H1 (cell line): ENCODE data around the gene P3H3. TPM values are rescaled to one million over a fixed set of nuclear protein-coding genes. Genes with fewer than 3 reads are reported as not detected.

Experiments
- ASH2L ChIP-seq: fragments of 200-600, 300-600 bp; sonication (generic); IDR thresholded peaks from one replicate; pipeline ENCODE4 v1.7.1; 2017; ENCODE audit warnings: low read length
- CHD7 ChIP-seq: fragments of 300-600 bp; sonication (generic); IDR thresholded peaks from 2 replicates; pipeline ENCODE4 v1.7.1; 2012; ENCODE audit warnings: low read length, moderate library complexity, mild to moderate bottlenecking, inconsistent platforms; ENCODE audit not compliant: insufficient replicate concordance
- FOSL1 ChIP-seq: IDR thresholded peaks from 2 replicates; pipeline ENCODE4 v1.6.1; 2011; ENCODE audit warnings: mild to moderate bottlenecking, low read depth, low read length, moderate library complexity; ENCODE audit not compliant: insufficient read depth
- JUN ChIP-seq: IDR thresholded peaks from 2 replicates; pipeline ENCODE4 v1.6.1; 2011; ENCODE audit warnings: low read depth, mild to moderate bottlenecking, improper control_type of control experiment, low read length
- MAFK ChIP-seq: IDR thresholded peaks from 2 replicates; pipeline ENCODE4 v1.6.1; 2012; ENCODE audit warnings: low read depth, mild to moderate bottlenecking, improper control_type of control experiment, low read length
- SAP30 ChIP-seq: fragments of 300-600 bp; sonication (generic); IDR thresholded peaks from 2 replicates; pipeline ENCODE4 v1.7.1; 2012; ENCODE audit warnings: low read length, moderate library complexity, mild to moderate bottlenecking, inconsistent platforms; ENCODE audit not compliant: insufficient read depth, insufficient replicate concordance
- USF2 ChIP-seq: IDR thresholded peaks from 2 replicates; pipeline ENCODE4 v1.6.1; 2011; ENCODE audit warnings: low read length, improper control_type of control experiment
- polyA plus RNA-seq, 7 experiments: library from polyadenylated mRNA; depleted of rRNA in 3 of 7; stranded (reverse) in 5 of 7; unstranded in 2 of 7; fragments of >200 nt in 5 of 7; fragments of 200-250 nt in 2 of 7; gene quantifications; 1 replicate in 5 of 7; 2 replicates in 1 of 7; 4 replicates in 1 of 7; pipeline versions ENCODE4 v1.2.1 to v1.2.3, GENCODE V29; 2011 to 2013; ENCODE audit warnings: missing spikeins in 2 of 7, mixed read lengths in 2 of 7
- total RNA-seq: library from RNA; stranded (reverse); fragmentation: NEBNext Ultra II Directional; extraction: Animal tissue kit (Norgen Biotek cat#: 25700); gene quantifications from 2 replicates; pipeline ENCODE4 v1.2.1, GENCODE V29; 2021

The P3H3 gene
- total and polyA plus RNA-seq, 2 of the 8 experiments (the other 6 are each of a cell fraction or from before 2014, with no cell fraction given) = 22.9 to 43.5 TPM

GRCh38 chr12:6784296-6784695 lies 43.9 kb upstream of the P3H3 start (continued):
- TF ChIP-seq CHD7 (no peak), MAFK (no peak), FOSL1 (no peak), ASH2L (no peak), JUN (no peak), SAP30 (no peak), USF2 (no peak)
